ENCODE results near the gene PBX1. TPM values are rescaled to one million over a fixed set of nuclear protein-coding genes. Genes with fewer than 3 reads are reported as not detected.

Gene PBX1
- total and polyA plus RNA-seq, 4 donors: 2.2 to 17.3 (median 5.1) TPM

DNA sequence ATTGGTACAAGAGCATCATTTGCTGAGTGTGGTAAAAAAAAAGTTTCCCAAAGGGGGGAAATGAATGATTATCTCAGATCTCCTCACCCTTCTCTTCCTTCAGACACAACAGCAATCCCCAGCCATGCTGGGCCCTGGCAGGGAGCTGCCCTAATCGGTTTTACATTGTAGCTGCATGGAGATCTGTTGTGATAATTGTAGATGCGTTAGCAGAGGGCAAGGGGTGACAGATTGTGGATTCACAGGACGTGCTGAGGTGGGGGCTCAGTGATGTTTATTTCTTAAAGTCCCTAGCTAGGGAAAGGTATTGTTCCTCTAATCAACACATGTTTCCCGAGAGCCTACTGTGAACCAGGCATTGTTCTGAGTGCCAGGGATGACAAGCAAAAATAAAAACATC is 304.1 kb downstream of the PBX1 start:
- Histone ChIP-seq H3K36me3 (ENCODE audit: control insufficient read depth in 4 of 4, insufficient read depth in 3 of 4, low read depth in 1 of 4, low read length in 3 of 4) (no peaks in the 10 kb centered on the region), H3K27me3 (ENCODE audit: control insufficient read depth in 4 of 4, insufficient read depth in 4 of 4, low read length in 3 of 4) (no peaks in the 10 kb centered on the region), H3K9me3 (ENCODE audit: control insufficient read depth in 4 of 4, low read length in 3 of 4) (no peaks in the 10 kb centered on the region), H3K4me1 (ENCODE audit: control insufficient read depth in 4 of 4, insufficient read depth in 4 of 4, low read length in 3 of 4) (no peaks in the 10 kb centered on the region), H3K9ac (ENCODE audit: low read depth in 1 of 2, low read length in 2 of 2) (no peak overlapping the region), H3K27ac (ENCODE audit: low read depth in 1 of 2, low read length in 2 of 2) (no peak overlapping the region), H3K4me3 (ENCODE audit: low read depth in 1 of 3, low read length in 3 of 3) (no peak overlapping the region)
- 55% methylated on average over 4 of the region's 4 CpGs for WGBS
- DNase-seq (ENCODE audit: low spot score): no peak
- no peak for TF ChIP-seq FOXA1 (IDR thresholded peaks at IDR 0.05)
- TF ChIP-seq, protein P1, sequence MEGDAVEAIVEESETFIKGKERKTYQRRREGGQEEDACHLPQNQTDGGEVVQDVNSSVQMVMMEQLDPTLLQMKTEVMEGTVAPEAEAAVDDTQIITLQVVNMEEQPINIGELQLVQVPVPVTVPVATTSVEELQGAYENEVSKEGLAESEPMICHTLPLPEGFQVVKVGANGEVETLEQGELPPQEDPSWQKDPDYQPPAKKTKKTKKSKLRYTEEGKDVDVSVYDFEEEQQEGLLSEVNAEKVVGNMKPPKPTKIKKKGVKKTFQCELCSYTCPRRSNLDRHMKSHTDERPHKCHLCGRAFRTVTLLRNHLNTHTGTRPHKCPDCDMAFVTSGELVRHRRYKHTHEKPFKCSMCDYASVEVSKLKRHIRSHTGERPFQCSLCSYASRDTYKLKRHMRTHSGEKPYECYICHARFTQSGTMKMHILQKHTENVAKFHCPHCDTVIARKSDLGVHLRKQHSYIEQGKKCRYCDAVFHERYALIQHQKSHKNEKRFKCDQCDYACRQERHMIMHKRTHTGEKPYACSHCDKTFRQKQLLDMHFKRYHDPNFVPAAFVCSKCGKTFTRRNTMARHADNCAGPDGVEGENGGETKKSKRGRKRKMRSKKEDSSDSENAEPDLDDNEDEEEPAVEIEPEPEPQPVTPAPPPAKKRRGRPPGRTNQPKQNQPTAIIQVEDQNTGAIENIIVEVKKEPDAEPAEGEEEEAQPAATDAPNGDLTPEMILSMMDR (IDR thresholded peaks at IDR 0.05; ENCODE audit: low read depth, low read length, missing input control): no peak
- no peak for TF ChIP-seq JUND (IDR thresholded peaks at IDR 0.05)
- no peak for TF ChIP-seq HNF4A (conservative IDR thresholded peaks at IDR 0.05)
- TF ChIP-seq SP1 (IDR thresholded peaks at IDR 0.05): no peak
- no peak for TF ChIP-seq TAF1 (conservative IDR thresholded peaks at IDR 0.05)
- TF ChIP-seq YY1 (IDR thresholded peaks at IDR 0.05): no peak
- TF ChIP-seq, protein P2, sequence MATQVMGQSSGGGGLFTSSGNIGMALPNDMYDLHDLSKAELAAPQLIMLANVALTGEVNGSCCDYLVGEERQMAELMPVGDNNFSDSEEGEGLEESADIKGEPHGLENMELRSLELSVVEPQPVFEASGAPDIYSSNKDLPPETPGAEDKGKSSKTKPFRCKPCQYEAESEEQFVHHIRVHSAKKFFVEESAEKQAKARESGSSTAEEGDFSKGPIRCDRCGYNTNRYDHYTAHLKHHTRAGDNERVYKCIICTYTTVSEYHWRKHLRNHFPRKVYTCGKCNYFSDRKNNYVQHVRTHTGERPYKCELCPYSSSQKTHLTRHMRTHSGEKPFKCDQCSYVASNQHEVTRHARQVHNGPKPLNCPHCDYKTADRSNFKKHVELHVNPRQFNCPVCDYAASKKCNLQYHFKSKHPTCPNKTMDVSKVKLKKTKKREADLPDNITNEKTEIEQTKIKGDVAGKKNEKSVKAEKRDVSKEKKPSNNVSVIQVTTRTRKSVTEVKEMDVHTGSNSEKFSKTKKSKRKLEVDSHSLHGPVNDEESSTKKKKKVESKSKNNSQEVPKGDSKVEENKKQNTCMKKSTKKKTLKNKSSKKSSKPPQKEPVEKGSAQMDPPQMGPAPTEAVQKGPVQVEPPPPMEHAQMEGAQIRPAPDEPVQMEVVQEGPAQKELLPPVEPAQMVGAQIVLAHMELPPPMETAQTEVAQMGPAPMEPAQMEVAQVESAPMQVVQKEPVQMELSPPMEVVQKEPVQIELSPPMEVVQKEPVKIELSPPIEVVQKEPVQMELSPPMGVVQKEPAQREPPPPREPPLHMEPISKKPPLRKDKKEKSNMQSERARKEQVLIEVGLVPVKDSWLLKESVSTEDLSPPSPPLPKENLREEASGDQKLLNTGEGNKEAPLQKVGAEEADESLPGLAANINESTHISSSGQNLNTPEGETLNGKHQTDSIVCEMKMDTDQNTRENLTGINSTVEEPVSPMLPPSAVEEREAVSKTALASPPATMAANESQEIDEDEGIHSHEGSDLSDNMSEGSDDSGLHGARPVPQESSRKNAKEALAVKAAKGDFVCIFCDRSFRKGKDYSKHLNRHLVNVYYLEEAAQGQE (IDR thresholded peaks at IDR 0.05): no peak
- TF ChIP-seq, protein P3, sequence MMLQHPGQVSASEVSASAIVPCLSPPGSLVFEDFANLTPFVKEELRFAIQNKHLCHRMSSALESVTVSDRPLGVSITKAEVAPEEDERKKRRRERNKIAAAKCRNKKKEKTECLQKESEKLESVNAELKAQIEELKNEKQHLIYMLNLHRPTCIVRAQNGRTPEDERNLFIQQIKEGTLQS (IDR thresholded peaks at IDR 0.05): no peak
- TF ChIP-seq, protein P4, sequence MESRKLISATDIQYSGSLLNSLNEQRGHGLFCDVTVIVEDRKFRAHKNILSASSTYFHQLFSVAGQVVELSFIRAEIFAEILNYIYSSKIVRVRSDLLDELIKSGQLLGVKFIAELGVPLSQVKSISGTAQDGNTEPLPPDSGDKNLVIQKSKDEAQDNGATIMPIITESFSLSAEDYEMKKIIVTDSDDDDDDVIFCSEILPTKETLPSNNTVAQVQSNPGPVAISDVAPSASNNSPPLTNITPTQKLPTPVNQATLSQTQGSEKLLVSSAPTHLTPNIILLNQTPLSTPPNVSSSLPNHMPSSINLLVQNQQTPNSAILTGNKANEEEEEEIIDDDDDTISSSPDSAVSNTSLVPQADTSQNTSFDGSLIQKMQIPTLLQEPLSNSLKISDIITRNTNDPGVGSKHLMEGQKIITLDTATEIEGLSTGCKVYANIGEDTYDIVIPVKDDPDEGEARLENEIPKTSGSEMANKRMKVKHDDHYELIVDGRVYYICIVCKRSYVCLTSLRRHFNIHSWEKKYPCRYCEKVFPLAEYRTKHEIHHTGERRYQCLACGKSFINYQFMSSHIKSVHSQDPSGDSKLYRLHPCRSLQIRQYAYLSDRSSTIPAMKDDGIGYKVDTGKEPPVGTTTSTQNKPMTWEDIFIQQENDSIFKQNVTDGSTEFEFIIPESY (IDR thresholded peaks at IDR 0.05): no peak
- TF ChIP-seq NR2F2 (IDR thresholded peaks at IDR 0.05): no peak
- TF ChIP-seq RAD21 (IDR thresholded peaks at IDR 0.05): no peak
- TF ChIP-seq, protein P5, sequence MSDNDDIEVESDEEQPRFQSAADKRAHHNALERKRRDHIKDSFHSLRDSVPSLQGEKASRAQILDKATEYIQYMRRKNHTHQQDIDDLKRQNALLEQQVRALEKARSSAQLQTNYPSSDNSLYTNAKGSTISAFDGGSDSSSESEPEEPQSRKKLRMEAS (IDR thresholded peaks at IDR 0.05): no peak
- TF ChIP-seq RXRA (IDR thresholded peaks at IDR 0.05): no peak
- TF ChIP-seq HNF4G (IDR thresholded peaks at IDR 0.05): no peak
- no peak for TF ChIP-seq GABPA (IDR thresholded peaks at IDR 0.05 in 1 of 2, conservative IDR thresholded peaks at IDR 0.05 in 1 of 2)
- no peak for TF ChIP-seq EGR1 (IDR thresholded peaks at IDR 0.05; ENCODE audit: low read depth in 2 of 2)
- TF ChIP-seq FOXA2 (IDR thresholded peaks at IDR 0.05): no peak
